ENCODE measurements around the gene UBE2G2. TPM values are rescaled to one million over a fixed set of nuclear protein-coding genes. Genes with fewer than 3 reads are reported as not detected.

UBE2G2 gene
- total RNA-seq, 1 experiment from 2014 or later = 40.7 TPM

GRCh38 chr21:44764319-44765230, 37.0 kb downstream of the UBE2G2 start:
- no peak for DNase-seq (ENCODE audit: low read depth)

DNA sequence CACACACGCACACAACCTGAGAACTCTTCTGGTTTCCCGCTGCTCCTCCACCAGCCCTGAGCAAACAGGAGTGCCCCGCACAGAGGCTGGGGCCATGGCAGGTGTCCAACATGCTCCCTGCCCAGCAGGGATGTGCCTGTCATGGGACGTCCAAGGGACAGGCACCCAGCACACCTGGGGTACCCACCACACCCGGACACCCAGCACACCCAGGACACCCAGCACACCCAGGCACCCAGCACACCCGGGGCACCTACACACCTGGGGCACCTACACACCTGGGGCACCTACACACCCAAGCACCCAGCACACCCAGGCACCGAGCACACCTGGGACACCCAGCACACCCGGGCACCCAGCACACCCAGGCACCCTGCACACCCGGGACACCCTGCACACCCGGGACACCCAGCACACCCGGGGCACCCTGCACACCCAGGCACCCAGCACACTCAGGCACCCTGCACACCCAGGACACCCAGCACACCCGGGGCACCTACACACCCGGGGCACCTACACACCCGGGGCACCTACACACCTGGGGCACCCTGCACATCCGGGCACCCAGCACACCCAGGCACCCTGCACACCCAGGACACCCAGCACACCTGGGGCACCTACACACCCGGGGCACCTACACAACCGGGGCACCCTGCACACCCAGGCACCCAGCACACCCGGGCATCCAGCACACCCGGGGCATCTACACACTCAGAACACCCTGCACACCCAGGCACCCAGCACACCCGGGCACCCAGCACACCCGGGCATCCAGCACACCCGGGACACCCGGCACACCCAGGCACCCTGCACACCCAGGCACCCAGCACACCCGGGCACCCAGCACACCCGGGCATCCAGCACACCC, 37.9 kb downstream of the UBE2G2 start:
- no peak for DNase-seq (ENCODE audit: low read depth)

GRCh38 chr21:44763050-44763378, 38.6 kb downstream of the UBE2G2 start:
- no peak for DNase-seq (ENCODE audit: low read depth)

- no peak for DNase-seq (ENCODE audit: low read depth)
Observed at GRCh38 chr21:44762221-44763049, 39.2 kb downstream of the UBE2G2 start.

DNA sequence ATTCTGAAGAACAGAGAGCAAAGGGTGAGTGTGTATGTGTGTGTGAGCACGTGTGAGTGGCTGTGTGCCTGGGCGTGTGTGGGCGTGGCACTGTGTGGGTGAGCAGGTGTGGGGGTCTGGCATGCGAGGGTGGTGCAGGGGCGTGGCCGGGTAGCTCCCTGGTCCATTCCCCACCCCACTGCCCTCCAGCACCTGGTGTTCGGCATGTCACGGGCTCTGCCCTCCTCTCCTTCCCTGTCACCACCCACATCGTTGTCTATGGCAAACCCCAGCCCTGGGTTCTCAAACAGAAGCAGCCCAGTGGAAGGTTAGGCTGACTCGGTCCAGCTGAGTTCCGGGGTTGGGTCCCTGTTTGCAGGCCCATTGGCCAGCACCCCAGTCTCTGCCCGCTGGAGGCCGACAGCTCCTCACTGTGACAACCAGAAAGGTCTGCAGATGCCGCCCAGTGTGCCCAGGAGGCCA, 39.8 kb downstream of the UBE2G2 start:
- no peak for DNase-seq (ENCODE audit: low read depth)

DNA sequence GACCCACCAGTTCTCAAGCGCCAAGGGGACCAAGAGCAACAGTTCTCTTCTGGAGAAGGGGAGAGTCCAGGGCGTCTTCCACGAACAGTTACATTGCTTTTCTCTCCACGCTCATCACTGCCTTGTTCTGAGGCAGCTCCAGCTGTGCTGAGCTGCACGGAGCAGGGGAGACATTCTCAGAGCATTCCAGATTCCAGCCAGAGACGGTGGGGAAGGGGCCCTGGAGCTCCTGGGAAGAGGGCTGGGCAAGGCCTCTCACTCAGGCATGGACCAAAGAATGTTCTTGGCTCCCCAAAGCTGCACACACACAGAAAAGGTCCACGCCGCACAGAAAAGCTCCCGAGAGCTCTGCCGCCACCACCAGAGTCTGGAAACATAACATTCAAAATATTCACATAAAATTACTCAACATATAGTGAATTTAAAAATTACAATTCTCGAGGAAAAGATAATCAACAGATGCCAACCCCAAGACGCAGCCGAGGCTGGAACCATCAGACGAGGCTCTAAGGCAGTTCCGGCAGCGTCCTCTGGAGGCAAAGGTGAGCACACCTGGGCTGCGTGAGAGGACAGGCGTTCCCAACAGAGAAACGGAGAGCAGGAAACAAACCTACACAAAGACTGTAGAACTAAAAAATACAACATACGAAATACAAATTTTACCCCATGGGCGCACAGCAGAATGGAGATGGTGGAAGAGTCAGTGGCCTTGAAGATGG, 40.5 kb downstream of the UBE2G2 start:
- no peak for DNase-seq (ENCODE audit: low read depth)

- no peak for DNase-seq (ENCODE audit: low read depth)
Observed at GRCh38 chr21:44760376-44760775, 41.2 kb downstream of the UBE2G2 start.

- no peak for DNase-seq (ENCODE audit: low read depth)
Observed at GRCh38 chr21:44759628-44760285, 41.9 kb downstream of the UBE2G2 start.

DNA sequence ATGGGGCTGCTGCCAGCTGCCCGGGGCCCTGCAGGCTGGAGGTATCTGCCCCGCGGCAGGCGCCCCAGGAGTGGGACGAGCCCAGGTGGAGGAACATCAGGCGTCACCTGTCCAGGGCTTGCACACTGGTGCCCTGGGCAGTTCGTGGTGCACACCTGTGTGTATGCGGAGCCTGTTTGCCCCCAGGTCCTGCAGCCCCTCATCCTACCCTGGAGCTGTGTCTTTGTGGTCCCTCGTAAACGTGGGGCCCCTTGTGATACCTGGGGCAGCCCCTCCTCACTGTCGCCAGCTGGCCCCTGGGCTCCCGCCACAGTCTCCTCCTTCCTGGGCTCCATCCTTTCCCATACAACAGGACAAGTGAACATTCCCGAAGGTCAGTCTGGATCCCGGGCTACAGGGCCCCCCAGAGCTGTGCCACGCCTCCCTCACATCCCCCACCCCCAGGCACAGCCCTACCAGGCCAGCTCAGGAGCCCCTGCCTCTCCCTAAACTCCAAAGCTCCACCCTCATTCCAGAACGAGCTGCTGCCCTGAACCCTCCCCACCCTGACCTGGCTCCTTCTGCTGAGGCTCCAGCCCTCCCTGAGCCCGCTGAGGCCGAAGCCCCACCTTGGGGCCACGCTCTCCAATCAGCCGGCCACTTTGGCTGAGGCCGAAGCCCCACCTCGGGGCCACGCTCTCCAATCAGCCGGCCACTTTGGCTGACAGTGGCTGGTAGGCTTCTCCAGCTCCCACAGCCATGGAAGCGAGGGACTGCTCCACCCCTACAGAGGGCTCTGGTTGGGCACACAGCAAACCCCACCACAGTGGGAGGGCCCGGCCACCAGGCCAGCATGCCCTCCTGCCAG, 42.6 kb downstream of the UBE2G2 start:
- no peak for DNase-seq (ENCODE audit: low read depth)

DNA sequence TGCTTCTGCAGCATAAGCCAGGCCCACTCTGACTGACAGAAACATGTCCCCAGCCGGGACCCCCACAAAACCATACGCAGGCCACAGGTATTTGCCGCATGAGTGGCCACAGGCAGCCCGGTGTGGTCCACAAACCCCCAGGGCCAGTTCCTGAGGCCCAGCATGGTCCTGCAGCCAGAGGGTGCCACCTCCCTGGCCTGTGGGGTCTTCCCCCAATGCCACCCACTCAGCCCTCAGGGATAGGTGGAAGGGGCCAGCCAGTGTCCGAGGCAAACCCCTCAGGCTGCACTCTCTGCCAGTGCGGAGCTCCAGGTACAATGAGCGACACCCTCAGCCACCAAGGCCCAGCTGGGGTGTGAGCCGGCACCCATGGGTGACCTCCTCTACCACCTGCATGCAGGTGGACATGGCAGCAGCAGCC, 43.5 kb downstream of the UBE2G2 start:
- DNase-seq (ENCODE audit: low read depth) = no peak

GRCh38 chr21:44757731-44758130, 43.9 kb downstream of the UBE2G2 start:
- DNase-seq (ENCODE audit: low read depth) = no peak

- no peak for DNase-seq (ENCODE audit: low read depth)
Observed at GRCh38 chr21:44756423-44757185, 45.0 kb downstream of the UBE2G2 start.

DNA sequence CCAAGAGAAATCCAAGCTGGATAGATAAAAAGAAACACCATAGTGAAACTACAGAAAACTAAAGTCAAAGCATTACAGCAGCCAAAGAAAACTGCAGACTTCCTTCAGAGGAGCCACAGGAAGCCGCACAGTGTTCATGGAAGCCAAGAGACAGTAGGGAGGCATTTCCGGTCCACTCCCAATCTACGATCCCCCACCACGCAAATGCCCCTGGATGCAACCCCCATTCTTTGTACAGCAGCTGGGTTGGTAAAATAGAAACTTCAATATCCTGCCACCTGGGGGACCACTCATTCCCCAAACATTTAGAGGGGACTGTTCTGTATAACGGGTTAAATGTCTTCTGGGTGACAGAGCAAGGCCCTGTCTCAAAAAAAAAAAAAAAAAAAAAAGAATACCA, 46.4 kb downstream of the UBE2G2 start:
- peak; percentile 33 for DNase-seq (ENCODE audit: low read depth)

DNA sequence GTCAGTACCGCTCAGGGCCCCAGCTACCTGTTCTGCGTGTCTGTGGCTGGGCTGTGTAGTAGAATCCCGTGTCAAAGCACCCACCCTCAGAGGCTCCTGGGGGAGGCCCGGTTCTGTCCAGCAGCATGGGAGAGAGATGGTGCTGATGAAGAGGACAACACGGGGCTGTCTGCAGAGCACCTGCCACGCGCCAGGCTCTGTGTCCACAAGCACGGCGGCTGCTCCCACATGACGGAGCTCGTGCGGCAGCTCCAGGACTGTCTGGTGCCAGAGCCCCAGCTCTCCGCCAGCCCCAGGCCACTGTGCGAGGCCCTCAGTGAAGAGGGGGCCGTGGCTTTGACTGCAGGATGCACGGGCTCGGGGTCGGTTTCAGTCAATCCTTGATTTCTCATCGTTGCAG, 48.3 kb downstream of the UBE2G2 start:
- DNase-seq (ENCODE audit: low read depth) = no peak

DNA sequence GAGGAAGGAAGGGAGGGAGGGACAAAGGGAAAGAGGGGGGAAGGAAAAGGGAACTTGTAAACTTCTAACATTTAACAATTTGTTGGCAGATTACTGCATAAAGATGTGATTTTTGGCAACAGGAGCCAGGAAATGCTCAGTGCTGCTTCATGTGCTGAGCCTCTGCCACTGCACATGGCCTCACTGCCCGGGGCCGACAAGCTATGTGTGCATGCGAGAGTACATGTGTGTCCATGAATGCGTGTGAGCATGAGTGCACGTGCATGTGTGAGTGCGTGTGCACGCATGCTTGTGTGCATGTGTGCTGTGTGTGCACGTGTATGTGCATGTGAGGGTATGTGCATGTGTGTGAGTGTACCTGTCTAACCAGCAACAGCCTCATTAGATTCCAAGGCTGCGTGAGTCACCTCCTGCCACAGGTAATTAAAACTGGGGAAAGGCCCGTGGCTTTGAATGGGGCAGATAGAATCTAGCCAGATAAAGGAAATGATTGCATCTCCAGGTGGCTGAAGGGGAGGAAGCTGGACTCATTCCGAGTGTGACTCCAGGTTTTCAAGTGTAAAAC, 48.9 kb downstream of the UBE2G2 start:
- DNase-seq (ENCODE audit: low read depth) = no peak

- DNase-seq (ENCODE audit: low read depth) = no peak
Observed at GRCh38 chr21:44751799-44752636, 49.6 kb downstream of the UBE2G2 start.

GRCh38 chr21:44751186-44751798, 50.3 kb downstream of the UBE2G2 start:
- DNase-seq (ENCODE audit: low read depth) = no peak
